Keratinocyte (primary cell): ENCODE results near the gene MAD1L1. TPM values are rescaled to one million over a fixed set of nuclear protein-coding genes. Genes with fewer than 3 reads are reported as not detected.

Source experiments
- DNase-seq: peaks from one replicate; pipeline ENCODE4 v3.0.0-alpha.2; 2011; ENCODE audit warnings: low read depth, missing footprints, low spot score
- FAIRE-seq: peaks from 2 replicates; lab custom pipeline; 2011; peaks lifted over from hg19 to GRCh38; lab: Jason Lieb, UNC
- H2AFZ ChIP-seq: 2 replicates; pipeline ENCODE4 v1.6.0; 2012; ENCODE audit warnings: low read length, control low read depth, inconsistent platforms; ENCODE audit not compliant: control insufficient read depth
- H3K27ac ChIP-seq: 2 replicates; pipeline ENCODE4 v1.5.1; 2011; ENCODE audit warnings: low read length; ENCODE audit not compliant: control insufficient read depth, insufficient read depth
- H3K27me3 ChIP-seq: 3 replicates; pipeline ENCODE4 v1.6.0; 2011; ENCODE audit warnings: low read length; ENCODE audit not compliant: control insufficient read depth, insufficient read depth; ENCODE audit errors: extremely low read depth
- H3K36me3 ChIP-seq, 2 experiments: 2 replicates in 1 of 2; 3 replicates in 1 of 2; pipeline ENCODE4 v1.5.1; 2011; ENCODE audit warnings: low read length in 2 of 2, mild to moderate bottlenecking in 1 of 2; ENCODE audit not compliant: control insufficient read depth in 2 of 2, insufficient read depth in 2 of 2; ENCODE audit errors: extremely low read depth in 1 of 2
- H3K4me1 ChIP-seq: 3 replicates; pipeline ENCODE4 v1.5.1; 2011; ENCODE audit warnings: low read length; ENCODE audit not compliant: control insufficient read depth, insufficient read depth; ENCODE audit errors: extremely low read depth
- H3K4me2 ChIP-seq: 3 replicates; pipeline ENCODE4 v1.6.0; 2011; ENCODE audit warnings: low read depth, low read length; ENCODE audit not compliant: control insufficient read depth, insufficient read depth; ENCODE audit errors: extremely low read depth
- H3K4me3 ChIP-seq, 3 experiments: fragments of 200-600 bp in 1 of 3; sonication (generic) in 1 of 3; 2 replicates in 2 of 3; 3 replicates in 1 of 3; pipeline ENCODE4 v1.5.1; 2011 to 2016; ENCODE audit warnings: low read length in 3 of 3, mild to moderate bottlenecking in 3 of 3, control low read depth in 2 of 3, inconsistent platforms in 1 of 3, low read depth in 1 of 3, mixed read lengths in 1 of 3, mixed run types in 1 of 3, moderate library complexity in 1 of 3; ENCODE audit not compliant: control insufficient read depth in 2 of 3, insufficient read depth in 2 of 3; ENCODE audit errors: extremely low read depth in 1 of 3
- H3K79me2 ChIP-seq: 2 replicates; pipeline ENCODE4 v1.6.0; 2012; ENCODE audit warnings: low read length; ENCODE audit not compliant: control insufficient read depth, insufficient read depth
- H3K9ac ChIP-seq: 3 replicates; pipeline ENCODE4 v1.6.0; 2011; ENCODE audit warnings: low read length; ENCODE audit not compliant: control insufficient read depth, insufficient read depth; ENCODE audit errors: extremely low read depth
- H3K9me1 ChIP-seq: 3 replicates; pipeline ENCODE4 v1.6.0; 2011; ENCODE audit warnings: low read length; ENCODE audit not compliant: control insufficient read depth, insufficient read depth; ENCODE audit errors: extremely low read depth
- H3K9me3 ChIP-seq: 2 replicates; pipeline ENCODE4 v1.5.1; 2012; ENCODE audit warnings: low read depth, low read length; ENCODE audit not compliant: control insufficient read depth
- H4K20me1 ChIP-seq: 3 replicates; pipeline ENCODE4 v1.6.0; 2011; ENCODE audit warnings: low read length; ENCODE audit not compliant: control insufficient read depth, insufficient read depth; ENCODE audit errors: extremely low read depth
- CTCF ChIP-seq, 3 experiments: IDR thresholded peaks in 1 of 3; conservative IDR thresholded peaks in 1 of 3; optimal IDR thresholded peaks in 1 of 3; 2 replicates in 2 of 3; 3 replicates in 1 of 3; pipeline versions ENCODE3 to v1.5.1; 2011; ENCODE audit warnings: low read length in 3 of 3, mild to moderate bottlenecking in 3 of 3, moderate library complexity in 2 of 3, control low read depth in 1 of 3, inconsistent platforms in 1 of 3; ENCODE audit not compliant: insufficient read depth in 2 of 3; ENCODE audit errors: extremely low read depth in 1 of 3
- EZH2 ChIP-seq: IDR thresholded peaks from one replicate; pipeline ENCODE4 v1.6.1; 2012; ENCODE audit warnings: inconsistent platforms, mild to moderate bottlenecking, low read length, moderate library complexity
- dilution Hi-C: fragments of 300-500 bp; cut with MboI; formaldehyde crosslinking; loops from one replicate; pipeline ENCODE4 v1.7.0; 2020; ENCODE audit warnings: low sequenced_read_pairs; ENCODE audit not compliant: extremely low pct_ligation_motif_present
- polyA plus RNA-seq, 5 experiments: library from polyadenylated mRNA; depleted of rRNA in 3 of 5; stranded (reverse) in 3 of 5; stranded (forward) in 1 of 5; unstranded in 1 of 5; fragments of >200 nt; gene quantifications; 1 replicate in 1 of 5; 2 replicates in 3 of 5; 3 replicates in 1 of 5; pipeline versions ENCODE4 v1.2.1 to v1.2.3, GENCODE V29; 2011 to 2012; ENCODE audit warnings: missing spikeins in 2 of 5, low read depth in 1 of 5, low replicate concordance in 1 of 5

MAD1L1 gene
- polyA plus RNA-seq, 1 donor (not counting 4 experiments of a cell fraction or from before 2014, with no cell fraction given) = 18.0 TPM

DNA sequence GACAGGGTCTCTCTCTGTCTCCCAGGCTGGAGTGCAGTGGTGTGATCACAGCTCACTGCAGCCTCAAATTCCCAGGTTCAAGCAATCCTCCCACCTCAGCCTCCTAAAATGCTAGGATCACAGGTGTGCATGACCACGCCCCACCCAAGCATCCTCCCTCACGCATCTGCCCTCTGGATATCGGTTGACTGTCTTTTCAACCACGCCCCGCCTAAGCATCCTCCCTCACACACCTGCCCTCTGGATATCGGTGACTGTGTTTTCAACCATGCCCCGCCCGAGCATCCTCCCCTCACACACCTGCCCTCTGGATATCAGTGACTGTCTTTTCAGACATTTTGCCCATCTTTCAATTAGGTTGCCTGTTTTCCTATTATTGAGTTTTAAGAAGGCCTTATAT lies 140.5 kb downstream of the MAD1L1 start:
- no peak for FAIRE-seq
- no peaks in the 10 kb centered on the region for H3K27me3 ChIP-seq
- H3K9me1 ChIP-seq = no peaks in the 10 kb centered on the region

DNA sequence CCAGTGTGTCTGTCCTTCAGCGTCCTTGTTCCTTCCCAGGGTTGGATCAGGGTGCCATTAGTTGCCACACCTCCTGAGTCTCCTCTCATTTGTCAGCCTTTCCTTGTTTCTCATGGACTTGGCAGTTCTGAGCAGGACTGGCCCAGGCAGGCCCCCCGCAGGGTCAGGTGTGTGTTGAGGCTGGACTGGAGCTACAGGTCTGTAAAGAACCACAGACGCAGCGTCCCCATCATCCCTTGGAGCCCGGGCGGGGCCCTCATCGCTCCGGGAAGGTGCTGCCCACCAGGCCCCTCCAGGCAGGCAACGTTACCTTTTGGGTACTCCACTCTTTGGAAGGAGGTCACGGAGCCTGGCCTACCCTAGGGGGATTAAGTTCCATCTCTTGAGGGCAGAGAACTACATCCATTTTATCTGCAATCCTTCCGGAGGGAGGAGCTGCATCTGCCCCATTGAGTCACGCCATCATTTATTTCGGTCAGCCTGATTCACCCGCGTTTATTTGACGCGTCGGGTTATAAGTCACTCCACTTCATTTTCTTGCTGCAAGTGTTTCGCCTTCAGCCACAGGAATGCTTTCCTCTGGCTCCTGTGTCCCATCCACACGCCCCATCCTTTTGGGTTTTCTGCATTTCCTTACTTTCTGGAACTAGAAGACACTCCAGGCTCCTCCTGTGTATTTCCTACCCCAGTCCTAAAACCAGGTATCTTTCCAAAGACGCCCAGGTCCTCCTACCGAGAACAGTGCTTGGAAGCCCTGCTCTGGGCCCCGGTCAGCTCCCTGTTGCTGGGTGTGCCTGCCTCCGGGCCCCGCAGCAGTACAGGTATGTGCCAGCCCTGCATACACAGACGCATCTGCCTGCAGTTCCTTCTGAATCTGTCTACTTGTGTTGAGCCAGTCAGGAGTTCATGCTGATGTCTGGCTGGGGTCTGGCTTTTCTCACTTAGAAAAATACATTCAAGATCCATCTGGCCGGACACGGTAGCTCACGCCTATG lies 141.9 kb downstream of the MAD1L1 start:
- H4K20me1 ChIP-seq = no peaks in the 10 kb centered on the region
- H2AFZ ChIP-seq = no peak overlapping the region
- H3K9me3 ChIP-seq = no peaks in the 10 kb centered on the region
- H3K4me1 ChIP-seq = no peaks in the 10 kb centered on the region
- FAIRE-seq (no peak), DNase-seq (no peak)
- no peak overlapping the region for H3K9ac ChIP-seq
- no peaks in the 10 kb centered on the region for H3K79me2 ChIP-seq
- H3K9me1 ChIP-seq = no peaks in the 10 kb centered on the region
- H3K27ac ChIP-seq = no peak overlapping the region
- H3K36me3 ChIP-seq = peaks cover 0 to 12% of the 10 kb centered on the region in 2 experiments
- no peak overlapping the region for H3K4me2 ChIP-seq
- no peak overlapping the region for H3K4me3 ChIP-seq
- TF ChIP-seq EZH2 (no peak), CTCF (optimal IDR thresholded peaks at IDR 0.05 in 1 of 3, IDR thresholded peaks at IDR 0.05 in 1 of 3, conservative IDR thresholded peaks at IDR 0.05 in 1 of 3; ENCODE audit: extremely low read depth in 1 of 3, insufficient read depth in 2 of 3, low read length in 3 of 3) (no peak)
- dilution Hi-C loops = no loop called here
- no peaks in the 10 kb centered on the region for H3K27me3 ChIP-seq

More for the DNA sequence above, 140.5 kb downstream of the MAD1L1 start:
- H3K36me3 ChIP-seq = peaks cover 0 to 12% of the 10 kb centered on the region in 2 experiments
- no peak for DNase-seq
- TF ChIP-seq CTCF (optimal IDR thresholded peaks at IDR 0.05 in 1 of 3, IDR thresholded peaks at IDR 0.05 in 1 of 3, conservative IDR thresholded peaks at IDR 0.05 in 1 of 3; ENCODE audit: extremely low read depth in 1 of 3, insufficient read depth in 2 of 3, low read length in 3 of 3) (no peak), EZH2 (no peak)
- no peak overlapping the region for H3K9ac ChIP-seq
- no peaks in the 10 kb centered on the region for H3K79me2 ChIP-seq
- no peak overlapping the region for H3K27ac ChIP-seq
- no peaks in the 10 kb centered on the region for H3K4me1 ChIP-seq
- no peaks in the 10 kb centered on the region for H3K9me3 ChIP-seq
- no peak overlapping the region for H2AFZ ChIP-seq
- H4K20me1 ChIP-seq = no peaks in the 10 kb centered on the region
- dilution Hi-C loops = no loop called here
- H3K4me3 ChIP-seq = no peak overlapping the region
- no peak overlapping the region for H3K4me2 ChIP-seq
